Activated gamma-delta T cell (primary cell): ENCODE data around the gene CAPSL.
"Not testable (repeated sequence)": the region's sequence is repeated elsewhere in the genome, so short reads cannot be mapped to it uniquely, and the experiment has no call there.

Experiments used
- DNase-seq: peaks from one replicate; lab custom pipeline; 2025; lab: John Stamatoyannopoulos, UW
- total RNA-seq, 2 donors: gene quantifications; one replicate each; lab custom pipeline; 2026; lab: John Stamatoyannopoulos, UW

CAPSL gene
- total RNA-seq = 0 to 0.04 reads per million in 2 donors

- DNase-seq = no peak
These were observed at the start of gene CAPSL for GRCh38 chr5:35938568-35939227. CAPSL (minus strand) TSS chr5:35938622; CDS start chr5:35921120, 17,502 bp downstream.

GRCh38 chr5:35987776-35988175 lies 49.4 kb upstream of the CAPSL start:
- DNase-seq = no peak

GRCh38 chr5:35979715-35980114 lies 41.3 kb upstream of the CAPSL start:
- DNase-seq = no peak

- DNase-seq = not testable (repeated sequence)
These were observed 38.4 kb upstream of the CAPSL start for GRCh38 chr5:35976859-35977258.

- no peak for DNase-seq
These were observed 36.1 kb upstream of the CAPSL start for GRCh38 chr5:35974570-35974969.

- no peak for DNase-seq
These were observed 33.4 kb upstream of the CAPSL start for GRCh38 chr5:35971878-35972210.

- DNase-seq = no peak
These were observed 32.9 kb upstream of the CAPSL start for GRCh38 chr5:35971186-35971877.

GRCh38 chr5:35963381-35963843 lies 25.0 kb upstream of the CAPSL start:
- no peak for DNase-seq

GRCh38 chr5:35960328-35960727 lies 21.9 kb upstream of the CAPSL start:
- no peak for DNase-seq

GRCh38 chr5:35956429-35956828 lies 18.0 kb upstream of the CAPSL start:
- no peak for DNase-seq

GRCh38 chr5:35954175-35954574 lies 15.8 kb upstream of the CAPSL start:
- DNase-seq = no peak

GRCh38 chr5:35947085-35947484 lies 8.7 kb upstream of the CAPSL start:
- DNase-seq = no peak

GRCh38 chr5:35939639-35940038 lies 1.2 kb upstream of the CAPSL start:
- no peak for DNase-seq

- DNase-seq = no peak
These were observed 11.9 kb downstream of the CAPSL start for GRCh38 chr5:35926389-35927051.

GRCh38 chr5:35924950-35925722 lies 13.3 kb downstream of the CAPSL start:
- DNase-seq = peak; percentile 58

GRCh38 chr5:35924122-35924949 lies 14.1 kb downstream of the CAPSL start:
- DNase-seq = no peak

GRCh38 chr5:35922468-35922867 lies 16.0 kb downstream of the CAPSL start:
- no peak for DNase-seq

GRCh38 chr5:35921930-35922329 lies 16.5 kb downstream of the CAPSL start:
- no peak for DNase-seq

- no peak for DNase-seq
These were observed 17.5 kb downstream of the CAPSL start for GRCh38 chr5:35920890-35921289.

GRCh38 chr5:35919191-35919590 lies 19.2 kb downstream of the CAPSL start:
- DNase-seq = no peak

- DNase-seq = no peak
These were observed 29.6 kb downstream of the CAPSL start for GRCh38 chr5:35908814-35909213.
